GM19397 (cell line): ENCODE results near the gene LPXN.

Experiments
- ATAC-seq: cut with Tn5 transposase; IDR thresholded peaks from one replicate; pipeline ENCODE4 v1.9.1; 2021; ENCODE audit warnings: mild to moderate bottlenecking, moderate library complexity; ENCODE audit not compliant: unreplicated experiment

Gene LPXN

GRCh38 chr11:58525037-58525614 is 50.5 kb downstream of the LPXN start:
- ATAC-seq = peak; percentile 86

- ATAC-seq = peak; percentile 38
Observed at GRCh38 chr11:58524232-58525036, 51.2 kb downstream of the LPXN start.

DNA sequence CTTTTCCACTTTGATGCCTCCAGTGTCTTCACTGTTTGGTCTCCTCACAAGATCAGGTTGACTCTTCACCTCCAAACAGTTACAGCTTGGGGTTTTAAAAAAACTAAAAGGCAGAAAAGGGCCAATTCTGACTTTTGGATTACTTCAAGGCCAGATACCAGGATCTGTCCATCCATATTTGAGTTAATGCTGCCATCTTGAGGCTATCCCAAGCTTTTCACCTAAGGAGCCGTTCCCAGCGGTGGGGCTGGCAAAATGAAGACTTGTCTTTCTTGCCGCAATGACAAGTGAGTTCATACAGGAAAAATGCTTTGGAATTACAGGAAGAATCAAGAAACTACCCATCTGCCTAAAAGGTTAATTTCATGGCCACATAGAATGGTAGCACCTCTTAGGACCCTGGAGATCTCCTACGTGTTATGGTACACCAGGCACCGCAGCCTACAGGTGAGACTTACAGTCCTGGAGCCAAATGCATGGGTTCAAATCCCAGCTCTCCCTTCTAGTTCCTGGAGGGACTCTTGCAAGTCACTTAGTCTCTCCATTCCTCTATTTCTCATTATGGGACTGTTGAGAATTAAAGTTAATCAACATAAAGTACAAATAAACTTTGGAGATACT is 61.8 kb downstream of the LPXN start:
- ATAC-seq = peak; percentile 66

DNA sequence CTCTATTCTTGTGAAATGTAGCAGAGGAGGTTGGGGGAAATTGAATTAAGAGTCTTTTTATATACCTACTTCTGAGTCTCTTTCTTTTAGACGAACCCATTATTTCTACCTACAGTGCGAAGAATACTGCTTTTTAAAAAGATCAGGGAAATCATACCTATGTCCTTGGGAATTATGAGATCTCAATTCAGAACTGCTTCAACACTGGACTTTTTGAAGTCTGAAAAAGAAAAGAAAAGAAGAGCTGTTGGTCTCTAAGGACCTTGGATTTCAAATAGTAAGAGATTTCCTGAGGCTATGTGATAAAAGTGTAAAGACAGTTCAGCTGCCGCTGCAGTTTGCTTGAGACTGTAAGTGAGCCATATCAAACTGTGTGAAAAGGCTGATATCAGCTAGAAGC is 64.0 kb downstream of the LPXN start:
- no peak for ATAC-seq

- ATAC-seq = no peak
Observed at GRCh38 chr11:58509748-58510147, 65.9 kb downstream of the LPXN start.

DNA sequence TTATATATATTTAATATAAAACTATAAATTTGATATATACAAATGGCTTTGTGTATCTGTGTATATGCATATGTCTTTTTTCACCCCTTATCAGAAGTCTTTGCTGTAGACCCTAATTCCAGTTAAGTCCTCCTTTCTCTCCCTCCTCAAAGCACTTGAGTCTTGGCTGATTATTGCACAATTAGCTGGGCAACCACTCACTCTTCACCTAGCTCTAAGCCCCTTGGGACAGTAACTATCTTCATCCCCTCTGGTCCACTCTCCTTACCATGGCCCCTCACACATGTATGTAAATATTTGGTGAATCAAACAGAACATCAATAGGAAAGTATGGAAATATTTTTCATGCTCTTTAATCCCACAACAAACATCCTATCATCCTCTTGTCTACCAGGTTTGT is 66.8 kb downstream of the LPXN start:
- no peak for ATAC-seq

GRCh38 chr11:58508005-58508404 is 67.7 kb downstream of the LPXN start, which contains the start of gene OR5B21:
Gene OR5B21 (minus strand): TSS chr11:58508105. CDS start chr11:58508105, 0 bp downstream.
- no peak for ATAC-seq

DNA sequence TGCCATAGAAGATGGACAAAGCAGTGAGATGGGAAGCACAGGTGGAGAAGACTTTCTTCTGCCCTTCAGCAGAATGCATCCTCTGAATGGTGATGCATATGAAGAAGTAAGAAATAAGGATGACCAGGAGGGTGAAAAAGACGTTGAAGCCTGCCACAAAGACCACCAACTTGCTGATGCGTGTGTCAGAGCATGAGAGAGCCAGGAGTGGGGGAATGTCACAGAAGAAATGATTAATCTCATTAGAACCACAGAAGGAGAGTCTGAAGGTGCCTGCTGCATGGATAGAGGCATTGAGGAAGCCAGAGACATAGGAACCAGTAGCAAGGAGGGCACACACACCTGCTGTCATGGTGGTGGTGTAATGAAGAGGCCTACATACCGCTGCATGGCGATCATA is 68.3 kb downstream of the LPXN start:
- no peak for ATAC-seq

GRCh38 chr11:58506935-58507334 is 68.7 kb downstream of the LPXN start:
- ATAC-seq = no peak

- ATAC-seq = no peak
Observed at GRCh38 chr11:58505849-58506248, 69.8 kb downstream of the LPXN start.

DNA sequence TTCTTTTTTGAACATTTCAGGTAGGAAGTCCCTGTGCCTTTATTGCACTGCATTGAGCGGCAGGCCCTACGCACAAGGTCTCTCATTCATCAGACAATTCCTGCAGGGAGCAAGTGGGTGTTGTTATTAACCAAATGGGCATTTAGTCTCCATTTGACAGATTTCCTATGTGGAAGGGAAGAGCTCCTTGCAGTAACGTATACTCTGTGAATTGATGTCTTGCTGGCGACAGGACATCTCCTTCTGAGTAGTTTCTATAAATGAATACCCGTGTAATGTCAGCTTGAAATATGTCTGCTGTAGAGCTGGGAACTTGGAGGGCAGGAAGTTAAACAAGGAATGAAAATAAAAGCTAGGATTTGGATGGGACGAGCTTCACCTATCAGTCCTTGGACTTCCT is 71.4 kb downstream of the LPXN start:
- no peak for ATAC-seq

- peak; percentile 84 for ATAC-seq
Observed at GRCh38 chr11:58503361-58503856, 72.2 kb downstream of the LPXN start.

GRCh38 chr11:58502004-58502403 is 73.7 kb downstream of the LPXN start:
- no peak for ATAC-seq

DNA sequence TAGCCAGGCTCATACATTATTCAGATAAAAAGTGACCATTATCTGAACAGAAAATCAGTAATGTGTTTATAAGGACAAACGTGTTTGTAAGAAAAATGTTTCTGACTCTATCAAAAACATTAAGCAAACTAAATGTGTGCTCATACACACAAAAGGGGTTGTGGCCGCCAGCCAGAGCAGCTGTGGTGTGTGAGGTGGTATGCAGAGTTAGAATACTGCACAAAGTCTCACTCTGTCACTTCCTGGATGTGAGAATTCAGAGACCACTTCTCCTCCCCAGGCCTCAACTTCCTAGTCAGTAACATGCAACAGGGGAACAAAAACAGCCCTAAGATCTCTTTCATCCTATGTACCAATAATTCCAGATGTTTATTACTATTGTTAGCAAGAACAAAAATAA is 77.2 kb downstream of the LPXN start:
- ATAC-seq = no peak

GRCh38 chr11:58497951-58498350 is 77.7 kb downstream of the LPXN start:
- no peak for ATAC-seq

GRCh38 chr11:58495906-58496305 is 79.8 kb downstream of the LPXN start:
- no peak for ATAC-seq

DNA sequence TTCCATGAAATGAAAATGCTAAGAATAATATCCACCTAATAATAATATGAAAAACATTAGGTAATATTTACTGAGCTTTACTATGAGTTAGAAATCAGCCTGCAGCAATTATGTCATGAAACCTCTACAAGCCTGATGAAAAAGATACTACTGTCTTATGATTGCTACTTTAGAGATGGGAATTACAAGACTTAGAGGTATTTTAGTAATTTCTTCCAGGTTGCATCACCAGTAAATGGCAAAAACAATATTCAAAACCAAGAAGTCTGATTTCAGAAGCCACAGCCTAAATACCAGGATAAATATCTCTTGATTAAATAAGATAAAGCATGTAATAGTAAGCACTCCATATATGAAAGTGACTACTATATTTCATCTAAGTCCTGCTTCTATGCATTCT is 81.6 kb downstream of the LPXN start:
- ATAC-seq = no peak

- no peak for ATAC-seq
Observed at GRCh38 chr11:58493676-58494075, 82.0 kb downstream of the LPXN start.

- ATAC-seq = no peak
Observed at GRCh38 chr11:58490827-58491226, 84.8 kb downstream of the LPXN start.

GRCh38 chr11:58487170-58487569 is 88.5 kb downstream of the LPXN start:
- no peak for ATAC-seq

GRCh38 chr11:58485961-58486360 is 89.7 kb downstream of the LPXN start:
- ATAC-seq = no peak
